Activated CD8-positive, alpha-beta memory T cell treated with anti-CD3 and anti-CD28 coated beads, Interleukin-2, amount 10 ng/mL, durations not matched to agents 7 days and 5 days (primary cell): ENCODE measurements around the gene NUP210. TPM values are rescaled to one million over a fixed set of nuclear protein-coding genes. Genes with fewer than 3 reads are reported as not detected.

Source experiments
- ATAC-seq: fragments of 150-1000 bp; cut with Tn5 transposase; one replicate; pipeline ENCODE4 v1.10.0; 2021; ENCODE audit warnings: moderate library complexity
- CTCF ChIA-PET: fragments of 350-600 bp; sonication (Branson Sonifier 250); formaldehyde crosslinking; loops from one replicate; lab custom pipeline; 2021; ENCODE audit warnings: antibody characterized with exemption; lab: Charles Lee
- DNase-seq: peaks from one replicate; pipeline ENCODE4 v3.0.0-alpha.2; 2020
- H3K27ac Mint-ChIP-seq: one replicate; pipeline ENCODE4 v1.8.0; 2021; ENCODE audit warnings: mild to moderate bottlenecking, mixed read lengths
- H3K27me3 Mint-ChIP-seq: one replicate; pipeline ENCODE4 v1.8.0; 2021; ENCODE audit warnings: mixed read lengths
- H3K36me3 Mint-ChIP-seq: one replicate; pipeline ENCODE4 v1.8.0; 2021; ENCODE audit warnings: mild to moderate bottlenecking, mixed read lengths
- H3K4me1 Mint-ChIP-seq: one replicate; pipeline ENCODE4 v1.8.0; 2021; ENCODE audit warnings: mixed read lengths
- H3K4me3 Mint-ChIP-seq: one replicate; pipeline ENCODE4 v1.8.0; 2021; ENCODE audit warnings: mild to moderate bottlenecking, moderate library complexity, mixed read lengths
- H3K9me3 Mint-ChIP-seq: one replicate; pipeline ENCODE4 v1.8.0; 2022; ENCODE audit warnings: low read depth, mixed read lengths
- total RNA-seq, 2 experiments: library from RNA; stranded (reverse); gene quantifications; one replicate each; pipeline ENCODE4 v1.2.3, GENCODE V29; 2021

Gene NUP210
- total RNA-seq, 2 experiments from 2014 or later = 186 to 236 TPM

DNA sequence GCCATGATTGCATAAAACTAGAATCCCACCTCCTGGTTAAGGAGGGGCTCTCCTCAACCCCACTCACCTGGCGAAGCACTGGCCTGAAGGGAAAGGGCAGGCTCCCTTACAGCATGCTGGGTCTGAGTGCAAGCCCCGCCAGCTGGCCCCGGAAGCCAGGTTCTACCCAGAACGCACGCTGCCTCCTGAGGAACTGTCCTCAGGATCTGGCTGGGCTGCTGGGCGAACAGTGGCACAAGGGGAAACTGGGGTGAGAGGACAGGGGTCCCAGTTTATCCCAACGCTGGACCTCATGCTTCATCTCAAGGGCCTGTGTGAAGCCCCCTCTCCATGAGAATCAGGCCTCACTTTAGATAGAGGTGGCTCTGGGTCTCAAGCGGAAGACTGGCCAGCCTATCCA is 47.5 kb downstream of the NUP210 start:
- ATAC-seq (no peak), DNase-seq (no peak)
- no peak overlapping the region for H3K4me3 Mint-ChIP-seq
- no peaks in the 10 kb centered on the region for H3K4me1 Mint-ChIP-seq
- H3K27me3 Mint-ChIP-seq = no peaks in the 10 kb centered on the region
- H3K9me3 Mint-ChIP-seq = no peaks in the 10 kb centered on the region
- CTCF ChIA-PET = no interaction called here
- no peak overlapping the region for H3K27ac Mint-ChIP-seq
- peaks cover 37% of the 10 kb centered on the region for H3K36me3 Mint-ChIP-seq

DNA sequence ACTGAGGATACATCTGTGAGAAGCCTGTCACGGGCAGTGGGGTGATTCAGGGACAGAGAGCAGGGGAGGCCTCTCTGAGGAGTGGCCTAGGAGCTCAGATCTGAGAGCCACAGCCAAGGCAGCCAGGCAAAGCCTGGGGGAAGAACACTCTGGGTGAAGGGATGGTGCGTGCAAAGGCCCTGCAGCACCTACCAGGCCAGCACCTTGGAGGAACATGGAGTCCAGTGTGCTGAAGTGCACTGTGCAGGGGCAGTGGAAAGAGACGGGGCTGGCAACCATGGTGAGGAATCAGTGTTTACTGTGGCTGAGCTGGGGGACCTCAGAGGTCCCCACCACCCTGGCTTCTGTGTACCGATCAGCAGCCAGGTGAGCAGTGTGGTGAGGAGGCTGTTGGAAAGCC is 48.0 kb downstream of the NUP210 start:
- Mint-ChIP-seq H3K27ac (no peak overlapping the region), H3K4me3 (no peak overlapping the region), H3K36me3 (peaks cover 39% of the 10 kb centered on the region), H3K27me3 (no peaks in the 10 kb centered on the region), H3K4me1 (no peaks in the 10 kb centered on the region), H3K9me3 (no peaks in the 10 kb centered on the region)
- CTCF ChIA-PET = no interaction called here
- no peak for DNase-seq
- no peak for ATAC-seq

DNA sequence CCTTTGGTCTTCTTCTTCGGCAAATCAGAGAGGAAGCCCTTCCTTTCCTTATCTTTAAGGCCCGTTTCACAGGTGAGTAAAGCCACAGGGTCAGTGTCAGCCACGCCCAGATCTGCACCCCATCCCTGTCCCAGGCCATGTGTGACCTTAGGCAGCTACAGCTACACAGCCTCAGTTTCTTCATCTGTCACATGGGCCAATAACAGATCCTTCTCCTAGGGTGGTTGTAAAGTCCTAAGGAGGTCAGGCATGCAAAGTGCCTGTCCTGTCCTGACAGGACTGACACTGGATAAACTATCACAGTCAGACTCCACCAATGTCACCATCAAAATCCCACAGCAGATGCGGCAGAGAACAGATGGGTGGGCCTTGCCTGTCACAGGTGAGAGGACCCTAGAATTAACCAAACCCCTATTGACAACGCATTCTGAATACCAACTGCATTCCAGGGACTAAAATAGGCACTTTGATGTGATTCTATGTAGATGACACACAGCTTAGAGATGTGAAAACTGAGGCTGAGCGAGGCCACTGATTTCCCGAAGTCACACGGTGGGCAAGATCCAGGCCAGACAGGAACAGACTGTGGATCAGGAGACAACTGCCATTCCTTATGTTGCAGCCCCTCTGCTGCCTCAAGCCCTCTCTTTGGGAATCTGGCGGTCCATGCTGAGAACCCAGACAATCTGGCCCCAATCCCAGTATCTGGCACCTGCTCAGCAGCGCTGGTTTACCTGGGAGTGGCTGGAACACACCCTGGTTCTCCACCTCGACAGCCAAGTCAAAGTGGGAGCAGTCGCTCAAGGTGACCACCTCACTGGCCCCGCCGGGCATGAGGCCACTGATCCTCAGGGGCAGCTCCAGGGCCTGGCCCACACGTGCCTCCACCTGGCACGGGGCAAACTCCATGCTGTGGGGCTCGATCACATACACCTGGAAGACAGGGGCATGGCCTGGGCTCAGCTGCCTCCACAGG is 48.7 kb downstream of the NUP210 start:
- Mint-ChIP-seq H3K36me3 (peaks cover 39% of the 10 kb centered on the region), H3K4me3 (no peak overlapping the region), H3K27ac (no peak overlapping the region), H3K27me3 (no peaks in the 10 kb centered on the region), H3K4me1 (no peaks in the 10 kb centered on the region), H3K9me3 (no peaks in the 10 kb centered on the region)
- no peak for DNase-seq
- CTCF ChIA-PET = interaction anchor here (0.9 kb wide), 1 partner anchor 81 kb away, joined by 3 read pairs; no protein-coding TSS in a partner anchor
- ATAC-seq = no peak

DNA sequence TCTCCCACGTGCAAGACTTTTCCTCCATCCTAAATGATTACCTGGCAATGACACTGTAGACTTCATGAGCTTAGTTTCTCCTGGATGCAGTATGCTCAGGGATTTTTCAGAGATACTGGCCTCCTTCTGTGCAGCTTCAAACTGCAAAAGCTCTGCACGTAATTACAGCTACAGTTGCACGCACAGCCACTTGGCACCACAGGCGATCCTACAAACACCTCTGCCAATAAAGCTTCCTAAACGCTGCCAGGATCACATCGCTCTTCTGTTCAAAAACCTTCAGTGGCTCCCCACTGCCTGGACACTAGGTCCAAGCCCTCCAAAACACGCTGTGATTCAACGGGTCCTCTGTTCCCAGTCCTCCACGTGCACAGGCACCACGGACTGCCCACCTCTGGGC is 49.5 kb downstream of the NUP210 start:
- H3K4me1 Mint-ChIP-seq = no peaks in the 10 kb centered on the region
- peaks cover 40% of the 10 kb centered on the region for H3K36me3 Mint-ChIP-seq
- H3K27ac Mint-ChIP-seq = no peak overlapping the region
- no peaks in the 10 kb centered on the region for H3K27me3 Mint-ChIP-seq
- no peak for DNase-seq
- no peak for ATAC-seq
- no peak overlapping the region for H3K4me3 Mint-ChIP-seq
- H3K9me3 Mint-ChIP-seq = no peaks in the 10 kb centered on the region
- CTCF ChIA-PET = interaction anchor here (0.9 kb wide), 1 partner anchor 82 kb away, joined by 3 read pairs; no protein-coding TSS in a partner anchor

DNA sequence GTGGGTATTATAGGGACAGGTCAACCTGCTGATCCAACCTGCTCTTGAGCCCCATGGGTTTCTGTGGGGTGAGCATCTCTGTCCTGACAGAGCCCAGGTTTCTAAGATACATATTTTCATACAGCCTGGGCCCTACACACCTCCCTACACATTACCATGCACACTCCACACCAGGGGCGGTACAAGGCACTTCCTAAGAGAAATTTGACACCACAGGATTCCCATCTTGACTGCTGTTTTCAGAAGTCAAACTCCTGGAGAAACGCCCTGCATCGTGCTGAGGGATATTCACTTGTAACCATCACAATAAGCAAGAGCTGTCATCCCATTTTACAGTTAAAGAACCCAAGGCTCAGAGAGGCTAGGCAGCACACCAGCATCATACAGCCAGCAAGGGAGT is 50.1 kb downstream of the NUP210 start:
- no peak for ATAC-seq
- no peak for DNase-seq
- Mint-ChIP-seq H3K4me1 (no peaks in the 10 kb centered on the region), H3K27ac (no peak overlapping the region), H3K27me3 (no peaks in the 10 kb centered on the region), H3K9me3 (no peaks in the 10 kb centered on the region), H3K4me3 (no peak overlapping the region), H3K36me3 (peaks cover 39% of the 10 kb centered on the region)
- CTCF ChIA-PET = interaction anchor here (0.9 kb wide), 2 partner anchors 26 to 82 kb away, joined by 3 read pairs; no protein-coding TSS in a partner anchor

DNA sequence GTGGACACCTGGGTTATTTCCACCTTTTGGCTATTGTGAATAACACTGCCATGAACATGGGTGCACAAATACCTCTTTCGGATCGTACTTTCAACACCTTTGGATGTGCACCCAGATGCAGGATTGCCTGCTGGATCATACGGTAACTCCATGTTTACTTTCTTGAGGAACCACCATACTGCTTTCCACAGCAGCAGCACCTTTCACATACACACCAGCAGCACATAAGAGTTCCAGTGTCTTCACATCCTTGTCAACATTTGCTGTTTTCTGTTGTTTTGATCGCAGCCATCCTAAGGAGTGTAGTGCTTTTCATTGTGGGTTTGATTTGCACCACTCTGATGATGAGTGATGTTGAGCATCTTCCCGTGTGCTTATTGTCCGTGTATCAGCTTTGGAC is 51.3 kb downstream of the NUP210 start:
- no peak overlapping the region for H3K27ac Mint-ChIP-seq
- H3K36me3 Mint-ChIP-seq = peaks cover 39% of the 10 kb centered on the region
- CTCF ChIA-PET = interaction anchor here (0.9 kb wide), 1 partner anchor 25 kb away, joined by 3 read pairs; no protein-coding TSS in a partner anchor
- no peaks in the 10 kb centered on the region for H3K4me1 Mint-ChIP-seq
- ATAC-seq = no peak
- no peak overlapping the region for H3K4me3 Mint-ChIP-seq
- no peak for DNase-seq
- no peaks in the 10 kb centered on the region for H3K9me3 Mint-ChIP-seq
- no peaks in the 10 kb centered on the region for H3K27me3 Mint-ChIP-seq

DNA sequence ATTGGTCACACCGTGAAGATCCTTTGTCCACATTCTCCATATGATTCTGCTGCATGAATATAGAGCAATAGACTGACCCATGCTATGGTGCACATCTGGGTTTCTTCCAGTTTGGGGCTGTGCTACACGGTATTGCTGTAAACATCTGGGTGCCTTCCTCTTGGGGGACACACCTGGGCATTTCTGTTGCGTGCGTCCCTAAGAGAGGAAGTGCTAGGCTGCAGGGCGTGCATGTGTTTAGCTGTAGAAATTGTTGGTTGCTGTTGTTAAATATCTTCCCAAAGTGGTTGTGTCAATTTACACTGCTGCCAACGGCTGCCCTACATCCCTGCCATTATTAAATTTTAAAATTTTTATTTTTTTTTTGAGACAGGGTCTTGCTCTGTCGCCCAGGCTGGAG is 52.4 kb downstream of the NUP210 start:
- no peaks in the 10 kb centered on the region for H3K27me3 Mint-ChIP-seq
- ATAC-seq = no peak
- no peak overlapping the region for H3K4me3 Mint-ChIP-seq
- H3K9me3 Mint-ChIP-seq = no peaks in the 10 kb centered on the region
- peaks cover 48% of the 10 kb centered on the region for H3K36me3 Mint-ChIP-seq
- CTCF ChIA-PET = no interaction called here
- H3K4me1 Mint-ChIP-seq = no peaks in the 10 kb centered on the region
- no peak for DNase-seq
- H3K27ac Mint-ChIP-seq = no peak overlapping the region

DNA sequence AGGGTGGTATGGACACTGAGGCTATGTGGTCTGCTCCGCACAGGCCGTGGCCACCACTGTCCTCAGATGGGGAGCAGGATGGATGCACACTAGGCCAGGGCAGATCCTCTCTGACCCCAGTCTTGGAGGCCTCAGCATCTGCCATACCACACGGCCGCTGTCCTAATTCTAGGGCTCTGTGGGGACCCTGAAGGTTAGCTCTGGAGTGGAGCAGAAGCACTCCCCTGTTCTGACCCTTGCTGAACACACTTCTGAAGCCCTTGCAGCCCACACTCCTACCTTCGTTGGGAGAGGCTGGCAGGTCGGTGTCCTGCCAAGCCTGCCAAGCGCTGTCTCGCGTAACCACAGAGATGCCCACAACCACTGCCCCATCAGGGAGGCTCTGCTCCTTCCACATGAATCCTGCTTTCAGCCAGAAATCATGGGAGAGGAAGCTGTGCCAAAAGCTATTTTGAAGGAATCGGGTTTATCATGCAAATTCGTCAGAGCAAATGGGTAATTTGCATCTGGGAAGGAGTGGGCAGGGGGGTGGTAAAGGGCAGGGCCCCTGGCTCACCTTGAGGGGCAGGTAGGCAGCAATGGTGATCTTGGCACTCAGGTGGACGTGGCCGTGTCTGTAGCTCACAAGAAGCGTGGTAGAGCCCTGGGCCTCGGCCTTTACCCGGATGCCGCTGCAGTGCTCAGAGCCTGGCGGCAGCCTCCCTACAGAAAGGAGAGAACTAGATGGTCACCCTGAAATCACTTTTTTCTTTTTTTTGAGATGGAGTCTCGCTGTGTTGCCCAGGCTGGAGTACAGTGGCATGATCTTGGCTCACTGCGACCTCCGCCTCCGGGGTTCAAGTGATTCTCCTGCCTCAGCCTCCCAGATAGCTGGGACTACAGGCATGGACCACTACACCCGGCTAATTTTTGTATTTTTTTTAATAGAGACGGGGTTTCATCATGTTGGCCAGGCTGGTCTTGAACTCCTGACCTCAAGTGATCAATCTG is 54.4 kb downstream of the NUP210 start:
- CTCF ChIA-PET = no interaction called here
- Mint-ChIP-seq H3K36me3 (peaks cover 39% of the 10 kb centered on the region), H3K4me1 (no peaks in the 10 kb centered on the region), H3K9me3 (no peaks in the 10 kb centered on the region), H3K27me3 (no peaks in the 10 kb centered on the region), H3K27ac (no peak overlapping the region), H3K4me3 (no peak overlapping the region)
- DNase-seq (no peak), ATAC-seq (no peak)

DNA sequence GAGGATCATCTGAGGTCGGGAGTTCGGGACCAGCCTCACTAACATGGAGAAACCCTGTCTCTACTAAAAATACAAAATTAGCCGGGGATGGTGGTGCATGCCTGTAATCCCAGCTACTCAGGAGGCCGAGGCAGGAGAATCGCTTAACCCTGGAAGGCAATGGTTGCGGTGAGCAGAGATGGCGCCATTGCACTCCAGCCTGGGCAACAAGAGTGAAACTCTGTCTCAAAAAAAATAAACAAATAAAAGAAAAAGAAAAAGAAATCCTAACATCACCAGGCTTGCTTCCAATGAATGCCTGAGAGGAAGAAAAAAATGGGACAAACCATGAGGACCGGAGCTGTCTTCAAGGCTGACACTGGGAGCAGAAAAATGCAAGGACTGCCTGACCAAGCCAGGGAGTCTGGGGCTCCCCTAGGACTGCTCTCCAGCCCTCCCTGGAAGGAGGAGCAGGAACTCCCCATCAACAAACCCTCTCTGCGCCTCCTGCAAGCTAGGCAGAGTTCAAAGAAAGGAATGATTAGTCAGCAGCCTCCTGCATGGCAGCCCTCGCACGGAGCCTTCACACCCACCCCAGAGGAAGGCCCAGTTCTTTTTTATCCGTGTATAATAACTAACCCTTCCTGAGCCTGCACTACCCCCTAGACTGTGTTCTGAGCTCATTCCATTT is 55.4 kb downstream of the NUP210 start:
- Mint-ChIP-seq H3K4me3 (no peak overlapping the region), H3K4me1 (no peaks in the 10 kb centered on the region), H3K36me3 (peaks cover 36% of the 10 kb centered on the region), H3K27me3 (no peaks in the 10 kb centered on the region), H3K27ac (peak overlapping the region; percentile 7), H3K9me3 (no peaks in the 10 kb centered on the region)
- DNase-seq (no peak), ATAC-seq (no peak)
- CTCF ChIA-PET = no interaction called here

DNA sequence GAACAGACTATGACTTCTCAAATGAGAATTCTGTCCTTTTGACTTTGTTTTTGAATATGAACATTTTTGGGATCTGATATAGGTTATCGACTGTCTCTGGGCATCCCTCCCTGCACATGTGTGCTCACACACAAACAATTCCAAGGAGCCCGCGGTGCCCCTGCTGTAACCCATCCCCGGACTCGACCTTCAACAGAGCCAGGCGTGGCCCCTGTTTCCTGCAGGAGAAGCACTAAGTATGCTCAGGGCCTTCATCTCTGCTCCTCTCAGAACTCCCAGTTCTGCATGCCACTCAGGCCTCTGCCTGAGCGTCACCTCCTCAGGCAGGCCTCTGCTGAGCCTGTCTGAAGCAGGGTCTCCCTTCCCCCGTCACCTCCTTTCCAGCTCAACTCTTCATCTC is 57.6 kb downstream of the NUP210 start:
- no peak for DNase-seq
- no peak for ATAC-seq
- Mint-ChIP-seq H3K36me3 (peaks cover 35% of the 10 kb centered on the region), H3K4me3 (no peak overlapping the region), H3K4me1 (no peaks in the 10 kb centered on the region), H3K27ac (no peak overlapping the region), H3K9me3 (no peaks in the 10 kb centered on the region), H3K27me3 (no peaks in the 10 kb centered on the region)
- CTCF ChIA-PET = interaction anchor here (1.2 kb wide), 1 partner anchor 17 kb away, joined by 3 read pairs; no protein-coding TSS in a partner anchor

DNA sequence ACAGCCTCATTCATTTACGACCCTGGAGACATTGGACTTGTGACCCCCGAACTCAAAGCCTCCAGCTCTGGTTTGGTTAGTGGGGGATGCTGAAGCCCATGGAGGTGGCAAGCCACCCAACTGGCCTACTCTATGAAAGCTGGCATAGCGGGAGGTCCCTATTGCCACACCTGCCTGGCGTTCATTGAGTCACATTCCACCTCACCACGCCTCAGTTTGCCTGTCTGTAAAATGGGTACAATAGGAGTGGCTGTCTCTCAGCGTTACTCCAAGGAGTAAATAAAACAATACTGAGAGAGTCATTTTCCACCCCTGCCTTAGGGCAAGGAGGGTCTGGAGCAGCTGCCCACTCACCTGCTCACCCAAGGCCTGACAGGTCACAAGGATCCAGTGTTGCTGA is 60.2 kb downstream of the NUP210 start:
- no peak overlapping the region for H3K27ac Mint-ChIP-seq
- H3K9me3 Mint-ChIP-seq = no peaks in the 10 kb centered on the region

DNA sequence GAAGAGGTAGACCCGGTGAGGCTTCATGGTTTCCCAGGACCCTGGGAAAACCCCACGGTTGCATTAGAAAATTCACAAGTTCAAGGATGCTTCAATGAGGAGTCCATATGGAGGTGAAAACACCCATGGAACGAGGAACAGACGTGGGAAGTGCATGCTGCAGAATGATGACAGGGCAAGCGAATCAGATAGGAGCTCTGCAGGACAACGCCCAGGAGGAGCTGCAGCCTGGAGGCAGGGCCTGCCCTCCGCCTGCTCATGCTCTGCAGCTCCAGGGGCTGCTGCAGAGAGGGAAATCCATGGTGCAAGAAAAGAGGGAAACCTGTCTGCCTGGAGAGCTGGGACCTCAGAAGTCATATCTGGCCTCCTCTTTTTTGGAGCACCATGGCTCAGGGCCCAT is 61.5 kb downstream of the NUP210 start:
- H3K36me3 Mint-ChIP-seq = peaks cover 39% of the 10 kb centered on the region
- no peak overlapping the region for H3K4me3 Mint-ChIP-seq
- CTCF ChIA-PET = no interaction called here
- no peaks in the 10 kb centered on the region for H3K27me3 Mint-ChIP-seq
- H3K4me1 Mint-ChIP-seq = peaks cover 6% of the 10 kb centered on the region
- ATAC-seq (no peak), DNase-seq (no peak)
- no peak overlapping the region for H3K27ac Mint-ChIP-seq
- H3K9me3 Mint-ChIP-seq = no peaks in the 10 kb centered on the region

More for the DNA sequence above, 60.2 kb downstream of the NUP210 start:
- H3K4me3 Mint-ChIP-seq = no peak overlapping the region
- CTCF ChIA-PET = no interaction called here
- peaks cover 36% of the 10 kb centered on the region for H3K36me3 Mint-ChIP-seq
- no peak for DNase-seq
- H3K4me1 Mint-ChIP-seq = no peaks in the 10 kb centered on the region
- H3K27me3 Mint-ChIP-seq = no peaks in the 10 kb centered on the region
- no peak for ATAC-seq

DNA sequence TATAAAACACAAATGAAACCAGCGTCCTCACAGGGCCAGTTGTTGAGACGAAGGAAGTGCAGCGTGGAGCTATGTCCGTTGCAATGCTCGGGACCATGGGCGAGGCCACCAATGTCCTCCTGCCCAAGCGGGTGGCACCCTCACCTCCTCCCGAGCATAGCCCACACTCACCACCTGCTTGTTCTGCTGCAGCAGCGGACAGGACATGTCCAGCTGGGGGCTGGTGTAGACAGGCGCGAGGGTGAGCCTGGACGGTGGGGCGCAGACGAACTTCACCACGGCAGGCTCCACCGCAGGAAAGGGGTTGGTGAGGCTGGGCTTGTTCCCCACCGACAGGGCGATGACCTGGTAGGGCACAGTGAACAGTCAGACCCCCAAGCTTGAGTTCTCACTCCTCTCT is 62.1 kb downstream of the NUP210 start:
- DNase-seq = no peak
- H3K4me1 Mint-ChIP-seq = peaks cover 12% of the 10 kb centered on the region
- H3K36me3 Mint-ChIP-seq = peaks cover 34% of the 10 kb centered on the region
- CTCF ChIA-PET = no interaction called here
- H3K4me3 Mint-ChIP-seq = no peak overlapping the region
- no peaks in the 10 kb centered on the region for H3K9me3 Mint-ChIP-seq
- H3K27me3 Mint-ChIP-seq = no peaks in the 10 kb centered on the region
- no peak overlapping the region for H3K27ac Mint-ChIP-seq
- ATAC-seq = no peak
